ENCODE results near the gene TYSND1. TPM values are rescaled to one million over a fixed set of nuclear protein-coding genes. Genes with fewer than 3 reads are reported as not detected.

TYSND1 gene
- total RNA-seq, 2 donors from 2014 or later = 4.4 to 4.9 TPM

GRCh38 chr10:70090951-70091350 is 55.5 kb downstream of the TYSND1 start:
- Histone ChIP-seq H3K27ac (no peak overlapping the region), H3K27me3 (no peaks in the 10 kb centered on the region), H3K4me3 (no peak overlapping the region), H3K36me3 (peaks cover 16% of the 10 kb centered on the region), H3K9me3 (no peaks in the 10 kb centered on the region), H3K4me1 (no peaks in the 10 kb centered on the region)
- no peak for DNase-seq (ENCODE audit: low spot score)
- no peak for TF ChIP-seq CTCF (IDR thresholded peaks at IDR 0.05)

GRCh38 chr10:70090013-70090412 is 56.5 kb downstream of the TYSND1 start:
- Histone ChIP-seq H3K27me3 (no peaks in the 10 kb centered on the region), H3K27ac (no peak overlapping the region), H3K9me3 (no peaks in the 10 kb centered on the region), H3K36me3 (peaks cover 12% of the 10 kb centered on the region), H3K4me1 (no peaks in the 10 kb centered on the region), H3K4me3 (no peak overlapping the region)
- no peak for DNase-seq (ENCODE audit: low spot score)
- TF ChIP-seq CTCF (IDR thresholded peaks at IDR 0.05) = no peak

GRCh38 chr10:70088308-70088698 is 58.2 kb downstream of the TYSND1 start:
- Histone ChIP-seq H3K36me3 (peaks cover 12% of the 10 kb centered on the region), H3K9me3 (no peaks in the 10 kb centered on the region), H3K27ac (no peak overlapping the region), H3K4me3 (no peak overlapping the region), H3K4me1 (no peaks in the 10 kb centered on the region), H3K27me3 (no peaks in the 10 kb centered on the region)
- TF ChIP-seq CTCF (IDR thresholded peaks at IDR 0.05) = no peak
- no peak for DNase-seq (ENCODE audit: low spot score)

Other genes with a start within 250 kb of the TYSND1 start
- gene MACROH2A2, start 93.9 kb downstream of the TYSND1 start, total RNA-seq = 10 to 100 TPM; 17.3 to 19.6 TPM
- gene AIFM2, start 13.9 kb downstream of the TYSND1 start, total RNA-seq = 10 to 100 TPM in 1 of 2 donors, 1 to 10 TPM in 1; 6.2 to 12.0 TPM
- 10 to 100 TPM; 57.5 to 60.3 TPM for gene SAR1A, start 23.8 kb upstream of the TYSND1 start, total RNA-seq
- gene PPA1, start 86.7 kb upstream of the TYSND1 start, total RNA-seq = 10 to 100 TPM; 48.0 to 69.2 TPM
- under 1 TPM in 1 of 2 donors, not detected in 1; 0.47 TPM for gene NPFFR1, start 137.3 kb upstream of the TYSND1 start, total RNA-seq
- 10 to 100 TPM; 18.9 to 65.0 TPM for gene LRRC20, start 235.9 kb upstream of the TYSND1 start, total RNA-seq